ENCODE data around the gene MMADHC. TPM values are rescaled to one million over a fixed set of nuclear protein-coding genes. Genes with fewer than 3 reads are reported as not detected.

Gene MMADHC
- total RNA-seq (10 to 100 TPM; 66.4 to 69.4 TPM), polyA plus RNA-seq (100 to 1,000 TPM; 113 to 163 TPM)

- intact Hi-C loops (cut with micrococcal nuclease) = loop anchor here (1.0 to 5.0 kb wide), 6 partner anchors 10 to 1820 kb away; partner anchors contain the start of genes ORC4, RBM43 and RIF1
- Mint-ChIP-seq H3K36me3 (peaks cover 20 to 40% of the 10 kb centered on the region in 2 donors), H3K4me1 (peaks cover 22 to 55% (median 42%) of the 10 kb centered on the region in 4 donors), H3K9me3 (no peaks in the 10 kb centered on the region), H3K4me3 (peak within 1 kb of the TSS; percentile 93 to 100 (median 98)), H3K27me3 (peaks cover 3 to 17% of the 10 kb centered on the region in 2 donors), H3K27ac (peak within 1 kb of the TSS; percentile 96 to 100 (median 99))
- CTCF ChIA-PET (ENCODE audit: partially characterized antibody) = interaction anchor here (0.7 to 1.7 kb wide), 5 partner anchors 11 to 1676 kb away, joined by 3 to 6 read pairs (median 3); partner anchors contain the start of genes MBD5, ORC4 and RBM43
- Histone ChIP-seq H3K36me3 (ENCODE audit: insufficient read depth, low read length) (no peaks in the 10 kb centered on the region), H3K9me3 (ENCODE audit: control insufficient read depth in 1 of 2, low read length in 2 of 2) (no peaks in the 10 kb centered on the region), H3K4me3 (ENCODE audit: low read length in 2 of 2) (peak within 1 kb of the TSS; percentile 90 to 91), H3K4me1 (ENCODE audit: insufficient read depth, low read length) (peaks cover 40% of the 10 kb centered on the region), H3K27me3 (ENCODE audit: insufficient read depth, low read length) (no peaks in the 10 kb centered on the region), H3K27ac (ENCODE audit: low read depth, low read length) (peak within 1 kb of the TSS; percentile 98)
- POLR2A ChIA-PET (ENCODE audit: partially characterized antibody) = interaction anchor here (0.6 to 2.1 kb wide), 14 partner anchors 11 to 1822 kb away, joined by 3 to 25 read pairs (median 4); partner anchors contain the start of genes MBD5, NMI, ORC4 and RBM43
- DNase-seq = peak; percentile 90 to 93 (median 93)
Measured at GRCh38 chr2:149587220-149587949, at the start of gene MMADHC. Gene MMADHC (minus strand): TSS chr2:149587775. CDS start chr2:149587097, 678 bp downstream.

- Mint-ChIP-seq H3K4me3 (no peak overlapping the region), H3K4me1 (no peaks in the 10 kb centered on the region), H3K27ac (no peak overlapping the region), H3K9me3 (peaks cover 0 to 3% (median 0%) of the 10 kb centered on the region in 8 donors), H3K36me3 (no peaks in the 10 kb centered on the region), H3K27me3 (no peaks in the 10 kb centered on the region)
- intact Hi-C loops (cut with micrococcal nuclease) = no loop called here
- H3K27me3 ChIP-seq (ENCODE audit: insufficient read depth, low read length) = no peaks in the 10 kb centered on the region
- no peak for DNase-seq
- no peak overlapping the region for H3K4me3 ChIP-seq (ENCODE audit: low read length in 2 of 2)
- no peaks in the 10 kb centered on the region for H3K4me1 ChIP-seq (ENCODE audit: insufficient read depth, low read length)
- H3K27ac ChIP-seq (ENCODE audit: low read depth, low read length) = no peak overlapping the region
- H3K36me3 ChIP-seq (ENCODE audit: insufficient read depth, low read length) = no peaks in the 10 kb centered on the region
- CTCF ChIA-PET (ENCODE audit: partially characterized antibody) = no interaction called here
- H3K9me3 ChIP-seq (ENCODE audit: control insufficient read depth in 1 of 2, low read length in 2 of 2) = no peaks in the 10 kb centered on the region
- POLR2A ChIA-PET (ENCODE audit: partially characterized antibody) = no interaction called here
Measured at GRCh38 chr2:149634103-149634502, 46.5 kb upstream of the MMADHC start.

- no peak overlapping the region for H3K27ac Mint-ChIP-seq
- H3K27me3 Mint-ChIP-seq = peaks cover 0 to 1% of the 10 kb centered on the region in 2 donors
- ChIA-PET CTCF (ENCODE audit: partially characterized antibody) (no interaction called here), POLR2A (ENCODE audit: partially characterized antibody) (no interaction called here)
- intact Hi-C loops (cut with micrococcal nuclease) = no loop called here
- Histone ChIP-seq H3K27ac (ENCODE audit: low read depth, low read length) (no peak overlapping the region), H3K4me3 (ENCODE audit: low read length in 2 of 2) (no peak overlapping the region), H3K9me3 (ENCODE audit: control insufficient read depth in 1 of 2, low read length in 2 of 2) (no peaks in the 10 kb centered on the region), H3K4me1 (ENCODE audit: insufficient read depth, low read length) (no peaks in the 10 kb centered on the region), H3K36me3 (ENCODE audit: insufficient read depth, low read length) (no peaks in the 10 kb centered on the region), H3K27me3 (ENCODE audit: insufficient read depth, low read length) (no peaks in the 10 kb centered on the region)
- H3K4me1 Mint-ChIP-seq = no peaks in the 10 kb centered on the region
- no peaks in the 10 kb centered on the region for H3K36me3 Mint-ChIP-seq
- no peak overlapping the region for H3K4me3 Mint-ChIP-seq
- DNase-seq = no peak
- no peaks in the 10 kb centered on the region for H3K9me3 Mint-ChIP-seq
Measured at GRCh38 chr2:149630445-149630844, 42.9 kb upstream of the MMADHC start.

- Histone ChIP-seq H3K4me1 (ENCODE audit: insufficient read depth, low read length) (no peaks in the 10 kb centered on the region), H3K9me3 (ENCODE audit: control insufficient read depth in 1 of 2, low read length in 2 of 2) (no peaks in the 10 kb centered on the region), H3K27ac (ENCODE audit: low read depth, low read length) (no peak overlapping the region), H3K4me3 (ENCODE audit: low read length in 2 of 2) (no peak overlapping the region), H3K27me3 (ENCODE audit: insufficient read depth, low read length) (no peaks in the 10 kb centered on the region), H3K36me3 (ENCODE audit: insufficient read depth, low read length) (no peaks in the 10 kb centered on the region)
- Mint-ChIP-seq H3K4me3 (no peak overlapping the region), H3K9me3 (no peaks in the 10 kb centered on the region), H3K27me3 (peaks cover 3 to 6% of the 10 kb centered on the region in 2 donors), H3K27ac (no peak overlapping the region), H3K36me3 (no peaks in the 10 kb centered on the region), H3K4me1 (no peaks in the 10 kb centered on the region)
- DNase-seq = no peak
- CTCF ChIA-PET (ENCODE audit: partially characterized antibody) = no interaction called here
- POLR2A ChIA-PET (ENCODE audit: partially characterized antibody) = no interaction called here
- intact Hi-C loops (cut with micrococcal nuclease) = no loop called here
Measured at GRCh38 chr2:149629026-149629425, 41.5 kb upstream of the MMADHC start.

- H3K4me3 ChIP-seq (ENCODE audit: low read length in 2 of 2) = no peak overlapping the region
- H3K27me3 ChIP-seq (ENCODE audit: insufficient read depth, low read length) = no peaks in the 10 kb centered on the region
- no peak for DNase-seq
- no peak overlapping the region for H3K27ac ChIP-seq (ENCODE audit: low read depth, low read length)
- no peaks in the 10 kb centered on the region for H3K9me3 ChIP-seq (ENCODE audit: control insufficient read depth in 1 of 2, low read length in 2 of 2)
- CTCF ChIA-PET (ENCODE audit: partially characterized antibody) = no interaction called here
- peaks cover 3 to 6% of the 10 kb centered on the region in 2 donors for H3K27me3 Mint-ChIP-seq
- H3K36me3 Mint-ChIP-seq = no peaks in the 10 kb centered on the region
- no peaks in the 10 kb centered on the region for H3K9me3 Mint-ChIP-seq
- POLR2A ChIA-PET (ENCODE audit: partially characterized antibody) = no interaction called here
- intact Hi-C loops (cut with micrococcal nuclease) = no loop called here
- H3K4me3 Mint-ChIP-seq = no peak overlapping the region
- peak overlapping the region in 1 of 7 donors; percentile 30 for H3K27ac Mint-ChIP-seq
- no peaks in the 10 kb centered on the region for H3K36me3 ChIP-seq (ENCODE audit: insufficient read depth, low read length)
- no peaks in the 10 kb centered on the region for H3K4me1 ChIP-seq (ENCODE audit: insufficient read depth, low read length)
- H3K4me1 Mint-ChIP-seq = no peaks in the 10 kb centered on the region
Measured at GRCh38 chr2:149627111-149627801, 39.7 kb upstream of the MMADHC start.

- CTCF ChIA-PET (ENCODE audit: partially characterized antibody) = no interaction called here
- H3K27me3 ChIP-seq (ENCODE audit: insufficient read depth, low read length) = no peaks in the 10 kb centered on the region
- DNase-seq = no peak
Measured at GRCh38 chr2:149625671-149626070, 38.1 kb upstream of the MMADHC start.

GRCh38 chr2:149625271-149625670 lies 37.7 kb upstream of the MMADHC start:
- POLR2A ChIA-PET (ENCODE audit: partially characterized antibody) = no interaction called here
- Histone ChIP-seq H3K4me1 (ENCODE audit: insufficient read depth, low read length) (no peaks in the 10 kb centered on the region), H3K27me3 (ENCODE audit: insufficient read depth, low read length) (no peaks in the 10 kb centered on the region), H3K27ac (ENCODE audit: low read depth, low read length) (no peak overlapping the region), H3K36me3 (ENCODE audit: insufficient read depth, low read length) (no peaks in the 10 kb centered on the region), H3K4me3 (ENCODE audit: low read length in 2 of 2) (no peak overlapping the region), H3K9me3 (ENCODE audit: control insufficient read depth in 1 of 2, low read length in 2 of 2) (no peaks in the 10 kb centered on the region)
- no peak overlapping the region for H3K4me3 Mint-ChIP-seq
- H3K9me3 Mint-ChIP-seq = no peaks in the 10 kb centered on the region
- CTCF ChIA-PET (ENCODE audit: partially characterized antibody) = no interaction called here
- peaks cover 5 to 8% of the 10 kb centered on the region in 2 donors for H3K27me3 Mint-ChIP-seq
- H3K27ac Mint-ChIP-seq = no peak overlapping the region
- intact Hi-C loops (cut with micrococcal nuclease) = no loop called here
- no peaks in the 10 kb centered on the region for H3K36me3 Mint-ChIP-seq
- H3K4me1 Mint-ChIP-seq = no peaks in the 10 kb centered on the region
- no peak for DNase-seq

More at GRCh38 chr2:149625671-149626070, 38.1 kb upstream of the MMADHC start:
- Histone ChIP-seq H3K4me1 (ENCODE audit: insufficient read depth, low read length) (no peaks in the 10 kb centered on the region), H3K27ac (ENCODE audit: low read depth, low read length) (no peak overlapping the region), H3K9me3 (ENCODE audit: control insufficient read depth in 1 of 2, low read length in 2 of 2) (no peaks in the 10 kb centered on the region), H3K36me3 (ENCODE audit: insufficient read depth, low read length) (no peaks in the 10 kb centered on the region), H3K4me3 (ENCODE audit: low read length in 2 of 2) (no peak overlapping the region)
- Mint-ChIP-seq H3K4me1 (no peaks in the 10 kb centered on the region), H3K27me3 (peaks cover 3 to 6% of the 10 kb centered on the region in 2 donors), H3K9me3 (no peaks in the 10 kb centered on the region), H3K4me3 (no peak overlapping the region), H3K36me3 (no peaks in the 10 kb centered on the region), H3K27ac (no peak overlapping the region)
- POLR2A ChIA-PET (ENCODE audit: partially characterized antibody) = no interaction called here
- intact Hi-C loops (cut with micrococcal nuclease) = no loop called here
